ENCODE measurements around the gene ATP8A2. TPM values are rescaled to one million over a fixed set of nuclear protein-coding genes. Genes with fewer than 3 reads are reported as not detected.
"Not testable (repeated sequence)": the region's sequence is repeated elsewhere in the genome, so short reads cannot be mapped to it uniquely, and the experiment has no call there.

The ATP8A2 gene
- total RNA-seq, 1 experiment from 2014 or later = 1.1 TPM

GRCh38 chr13:25802579-25802978, 430.8 kb downstream of the ATP8A2 start:
- no peak for DNase-seq (ENCODE audit: low spot score)

- DNase-seq (ENCODE audit: low spot score) = no peak
Observed at GRCh38 chr13:25803641-25804040, 431.9 kb downstream of the ATP8A2 start.

- DNase-seq (ENCODE audit: low spot score) = no peak
Observed at GRCh38 chr13:25806264-25806974, 434.6 kb downstream of the ATP8A2 start.

- no peak for DNase-seq (ENCODE audit: low spot score)
Observed at GRCh38 chr13:25807562-25807961, 435.8 kb downstream of the ATP8A2 start.

GRCh38 chr13:25811506-25811905, 439.7 kb downstream of the ATP8A2 start:
- no peak for DNase-seq (ENCODE audit: low spot score)

- no peak for DNase-seq (ENCODE audit: low spot score)
Observed at GRCh38 chr13:25816239-25816638, 444.5 kb downstream of the ATP8A2 start.

GRCh38 chr13:25819856-25820530, 448.2 kb downstream of the ATP8A2 start:
- DNase-seq (ENCODE audit: low spot score) = no peak

- DNase-seq (ENCODE audit: low spot score) = no peak
Observed at GRCh38 chr13:25821776-25822175, 450.0 kb downstream of the ATP8A2 start.

GRCh38 chr13:25827221-25827620, 455.4 kb downstream of the ATP8A2 start:
- DNase-seq (ENCODE audit: low spot score) = not testable (repeated sequence)

GRCh38 chr13:25827831-25828465, 456.2 kb downstream of the ATP8A2 start:
- DNase-seq (ENCODE audit: low spot score) = no peak

- DNase-seq (ENCODE audit: low spot score) = no peak
Observed at GRCh38 chr13:25833761-25834160, 462.0 kb downstream of the ATP8A2 start.

- DNase-seq (ENCODE audit: low spot score) = no peak
Observed at GRCh38 chr13:25836574-25837336, 465.0 kb downstream of the ATP8A2 start.

- no peak for DNase-seq (ENCODE audit: low spot score)
Observed at GRCh38 chr13:25839371-25839770, 467.6 kb downstream of the ATP8A2 start.

- DNase-seq (ENCODE audit: low spot score) = no peak
Observed at GRCh38 chr13:25840261-25840660, 468.5 kb downstream of the ATP8A2 start.

- no peak for DNase-seq (ENCODE audit: low spot score)
Observed at GRCh38 chr13:25840931-25841330, 469.2 kb downstream of the ATP8A2 start.

GRCh38 chr13:25843692-25844091, 471.9 kb downstream of the ATP8A2 start:
- DNase-seq (ENCODE audit: low spot score) = no peak

- no peak for DNase-seq (ENCODE audit: low spot score)
Observed at GRCh38 chr13:25844559-25845434, 473.0 kb downstream of the ATP8A2 start.

GRCh38 chr13:25846222-25846984, 474.6 kb downstream of the ATP8A2 start:
- DNase-seq (ENCODE audit: low spot score) = no peak

- DNase-seq (ENCODE audit: low spot score) = no peak
Observed at GRCh38 chr13:25847145-25847544, 475.4 kb downstream of the ATP8A2 start.

All from H4 (cell line).